ENCODE data around the gene MEGF11. TPM values are rescaled to one million over a fixed set of nuclear protein-coding genes. Genes with fewer than 3 reads are reported as not detected.

MEGF11 gene
- total and polyA plus RNA-seq, 9 donors = 0.04 to 11.4 (median 0.40) TPM; not detected in 2

DNA sequence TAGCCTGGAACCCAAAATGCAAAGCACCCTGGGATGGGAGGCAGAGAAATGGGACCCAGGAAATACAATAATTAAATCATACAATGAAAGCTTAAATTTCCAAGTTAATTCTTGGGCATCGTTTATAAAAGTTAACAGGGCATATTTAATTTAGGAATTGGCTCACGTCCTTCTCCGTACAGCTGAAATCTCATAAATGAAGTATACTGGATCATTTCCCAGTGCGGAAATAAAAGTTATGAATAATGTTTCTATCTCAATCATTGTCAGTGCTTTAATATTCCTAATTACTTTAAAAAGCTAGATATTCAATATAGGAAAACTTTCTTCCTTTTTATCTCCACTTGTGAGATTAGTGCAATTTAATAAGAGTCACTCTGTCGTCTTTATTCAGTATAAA is 164.0 kb downstream of the MEGF11 start:
- Histone ChIP-seq H3K4me1 (ENCODE audit: insufficient read depth) (peaks cover 19% of the 10 kb centered on the region), H3K36me3 (no peaks in the 10 kb centered on the region), H3K4me3 (no peak overlapping the region), H3K9me3 (no peaks in the 10 kb centered on the region), H3K27ac (no peak overlapping the region), H3K27me3 (no peaks in the 10 kb centered on the region)
- no peak for DNase-seq
- 18 to 36% (median 23%) methylated on average over 5 of the region's 5 CpGs for WGBS, 3 donors
- TF ChIP-seq, protein P1, sequence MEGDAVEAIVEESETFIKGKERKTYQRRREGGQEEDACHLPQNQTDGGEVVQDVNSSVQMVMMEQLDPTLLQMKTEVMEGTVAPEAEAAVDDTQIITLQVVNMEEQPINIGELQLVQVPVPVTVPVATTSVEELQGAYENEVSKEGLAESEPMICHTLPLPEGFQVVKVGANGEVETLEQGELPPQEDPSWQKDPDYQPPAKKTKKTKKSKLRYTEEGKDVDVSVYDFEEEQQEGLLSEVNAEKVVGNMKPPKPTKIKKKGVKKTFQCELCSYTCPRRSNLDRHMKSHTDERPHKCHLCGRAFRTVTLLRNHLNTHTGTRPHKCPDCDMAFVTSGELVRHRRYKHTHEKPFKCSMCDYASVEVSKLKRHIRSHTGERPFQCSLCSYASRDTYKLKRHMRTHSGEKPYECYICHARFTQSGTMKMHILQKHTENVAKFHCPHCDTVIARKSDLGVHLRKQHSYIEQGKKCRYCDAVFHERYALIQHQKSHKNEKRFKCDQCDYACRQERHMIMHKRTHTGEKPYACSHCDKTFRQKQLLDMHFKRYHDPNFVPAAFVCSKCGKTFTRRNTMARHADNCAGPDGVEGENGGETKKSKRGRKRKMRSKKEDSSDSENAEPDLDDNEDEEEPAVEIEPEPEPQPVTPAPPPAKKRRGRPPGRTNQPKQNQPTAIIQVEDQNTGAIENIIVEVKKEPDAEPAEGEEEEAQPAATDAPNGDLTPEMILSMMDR (IDR thresholded peaks at IDR 0.05) = no peak
- TF ChIP-seq EP300 (IDR thresholded peaks at IDR 0.05) (no peak), POLR2A (IDR thresholded peaks at IDR 0.05) (no peak)
- intact Hi-C loops (cut with DNase I) = no loop called here

DNA sequence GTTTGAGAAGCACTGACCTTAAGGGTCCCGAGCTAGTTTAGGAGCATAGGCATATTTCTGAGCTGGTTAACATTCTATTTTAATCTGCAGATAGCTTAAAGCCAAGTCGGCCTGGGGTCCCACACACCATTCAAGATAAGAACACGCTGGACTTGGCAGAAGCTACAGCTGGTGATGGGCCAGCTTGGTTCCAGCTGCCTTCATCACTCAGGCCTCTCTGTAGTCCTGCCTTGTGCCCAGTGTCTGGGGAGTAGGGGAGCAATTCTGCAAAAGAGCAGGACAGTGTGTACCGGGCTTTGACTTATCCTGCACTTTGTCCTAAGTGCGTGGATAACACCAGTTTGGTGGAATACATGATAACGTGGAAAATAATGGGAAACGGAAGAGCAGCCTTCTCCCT is 164.5 kb downstream of the MEGF11 start:
- H3K27me3 ChIP-seq = no peaks in the 10 kb centered on the region
- H3K9me3 ChIP-seq = no peaks in the 10 kb centered on the region
- TF ChIP-seq POLR2A (IDR thresholded peaks at IDR 0.05) (no peak), EP300 (IDR thresholded peaks at IDR 0.05) (no peak)
- TF ChIP-seq, protein P1 (IDR thresholded peaks at IDR 0.05) = no peak
- peak; percentile 30 to 88 (median 63) for DNase-seq
- no peaks in the 10 kb centered on the region for H3K36me3 ChIP-seq
- intact Hi-C loops (cut with DNase I) = no loop called here
- no peak overlapping the region for H3K4me3 ChIP-seq
- WGBS, 3 donors = 7 to 13% (median 12%) methylated on average over 7 of the region's 7 CpGs
- H3K27ac ChIP-seq = no peak overlapping the region
- peaks cover 19% of the 10 kb centered on the region for H3K4me1 ChIP-seq (ENCODE audit: insufficient read depth)

DNA sequence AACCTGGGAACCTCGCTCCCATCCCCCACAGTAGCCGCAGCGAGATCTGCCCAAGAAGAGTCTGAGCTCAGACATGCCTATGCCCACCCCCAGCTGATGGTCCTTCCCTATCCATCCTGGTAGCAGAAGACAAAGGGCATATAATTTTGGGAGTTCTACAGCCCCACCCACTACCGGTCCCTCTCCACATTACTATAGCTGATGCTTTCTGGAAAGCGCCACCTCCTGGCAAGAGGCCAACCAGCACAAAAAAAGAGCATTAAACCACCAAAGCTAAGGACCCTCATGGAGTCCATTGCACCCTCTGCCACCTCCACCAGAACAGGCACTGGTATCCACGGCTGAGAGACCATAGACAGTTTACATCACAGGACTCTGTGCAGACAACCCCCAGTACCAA is 168.4 kb downstream of the MEGF11 start:
- H3K4me3 ChIP-seq = no peak overlapping the region
- no peak overlapping the region for H3K27ac ChIP-seq
- WGBS, 3 donors = 78 to 87% (median 87%) methylated on average over 6 of the region's 6 CpGs
- no peak for TF ChIP-seq EP300 (IDR thresholded peaks at IDR 0.05)
- TF ChIP-seq POLR2A (IDR thresholded peaks at IDR 0.05) = no peak
- TF ChIP-seq, protein P1 (IDR thresholded peaks at IDR 0.05) = no peak
- no peaks in the 10 kb centered on the region for H3K27me3 ChIP-seq
- peaks cover 19% of the 10 kb centered on the region for H3K4me1 ChIP-seq (ENCODE audit: insufficient read depth)
- DNase-seq = no peak
- H3K9me3 ChIP-seq = no peaks in the 10 kb centered on the region
- intact Hi-C loops (cut with DNase I) = no loop called here
- H3K36me3 ChIP-seq = no peaks in the 10 kb centered on the region

DNA sequence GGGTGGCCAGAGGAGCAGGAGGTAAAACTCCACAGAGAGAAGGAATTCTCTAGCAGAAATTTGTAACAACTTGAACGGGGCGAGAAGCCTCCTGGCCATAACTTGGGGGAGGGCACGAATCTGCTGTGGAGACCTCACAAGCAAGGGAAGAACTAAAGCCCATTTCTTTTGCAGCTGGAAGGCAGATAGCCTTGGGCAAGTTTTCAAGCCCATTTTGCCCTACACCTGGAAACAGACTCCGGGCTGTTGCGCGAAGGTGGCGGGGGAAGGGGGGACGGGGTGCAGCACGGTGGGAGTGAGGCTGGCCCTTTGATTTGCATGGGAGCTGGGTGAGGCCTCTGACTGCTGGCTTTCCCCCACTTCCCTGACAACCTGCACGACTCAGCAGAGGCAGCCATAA is 168.8 kb downstream of the MEGF11 start:
- Histone ChIP-seq H3K9me3 (no peaks in the 10 kb centered on the region), H3K4me1 (ENCODE audit: insufficient read depth) (peaks cover 17% of the 10 kb centered on the region), H3K27me3 (no peaks in the 10 kb centered on the region), H3K36me3 (no peaks in the 10 kb centered on the region), H3K27ac (no peak overlapping the region), H3K4me3 (no peak overlapping the region)
- intact Hi-C loops (cut with DNase I) = no loop called here
- 85 to 90% (median 87%) methylated on average over 10 of the region's 10 CpGs for WGBS, 3 donors
- TF ChIP-seq, protein P1 (IDR thresholded peaks at IDR 0.05) = no peak
- TF ChIP-seq POLR2A (IDR thresholded peaks at IDR 0.05) (no peak), EP300 (IDR thresholded peaks at IDR 0.05) (no peak)
- DNase-seq = no peak
